Immature natural killer cell (primary cell): ENCODE data around the gene NHERF1. TPM values are rescaled to one million over a fixed set of nuclear protein-coding genes. Genes with fewer than 3 reads are reported as not detected.

ENCODE experiments used
- DNase-seq, 3 donors: peaks; one replicate each; pipeline ENCODE4 v3.0.0; 2022; ENCODE audit warnings: mixed read lengths in 1 of 3
- H3K27ac Mint-ChIP-seq, 6 donors: one replicate each; pipeline ENCODE4 v1.8.0; 2020; ENCODE audit warnings: mixed read lengths in 6 of 6, mild to moderate bottlenecking in 5 of 6, inconsistent platforms in 4 of 6, moderate library complexity in 3 of 6
- H3K27me3 Mint-ChIP-seq, 3 donors: one replicate each; pipeline ENCODE4 v1.8.0; 2020 to 2021; ENCODE audit warnings: low read depth in 3 of 3, mild to moderate bottlenecking in 3 of 3, mixed read lengths in 3 of 3, moderate library complexity in 3 of 3, inconsistent platforms in 1 of 3
- H3K36me3 Mint-ChIP-seq, 3 donors: one replicate each; pipeline ENCODE4 v1.8.0; 2020; ENCODE audit warnings: mixed read lengths in 3 of 3, inconsistent platforms in 2 of 3, mild to moderate bottlenecking in 2 of 3
- H3K4me1 Mint-ChIP-seq, 2 donors: one replicate each; pipeline ENCODE4 v1.8.0; 2020; ENCODE audit warnings: inconsistent platforms in 2 of 2, mild to moderate bottlenecking in 2 of 2, mixed read lengths in 2 of 2, moderate library complexity in 1 of 2
- H3K4me3 Mint-ChIP-seq, 5 donors: one replicate each; pipeline ENCODE4 v1.8.0; 2020; ENCODE audit warnings: mild to moderate bottlenecking in 5 of 5, mixed read lengths in 5 of 5, inconsistent platforms in 3 of 5, moderate library complexity in 3 of 5
- H3K9me3 Mint-ChIP-seq, 6 donors: one replicate each; pipeline ENCODE4 v1.8.0; 2020; ENCODE audit warnings: mild to moderate bottlenecking in 6 of 6, mixed read lengths in 6 of 6, inconsistent platforms in 4 of 6, moderate library complexity in 3 of 6
- polyA plus RNA-seq, 3 donors: library from polyadenylated mRNA; unstranded; fragments of 300-500 nt; fragmentation: Illumina TruSeq; gene quantifications; one replicate each; pipeline ENCODE4 v1.2.3, GENCODE V29; 2021

Gene NHERF1
- polyA plus RNA-seq, 3 donors from 2014 or later: 566 to 1,121 (median 751) TPM

GRCh38 chr17:74768763-74769114 lies 20.3 kb downstream of the NHERF1 start:
- H3K36me3 Mint-ChIP-seq: peaks cover 0 to 19% (median 8%) of the 10 kb centered on the region in 3 donors
- no peak for DNase-seq
- H3K4me1 Mint-ChIP-seq: peaks cover 36 to 49% of the 10 kb centered on the region in 2 donors
- peaks cover 0 to 6% (median 4%) of the 10 kb centered on the region in 3 donors for H3K27me3 Mint-ChIP-seq
- peak overlapping the region; percentile 53 to 87 (median 66) for H3K27ac Mint-ChIP-seq
- H3K4me3 Mint-ChIP-seq: no peak overlapping the region
- H3K9me3 Mint-ChIP-seq: no peaks in the 10 kb centered on the region

GRCh38 chr17:74769266-74769855 lies 20.9 kb downstream of the NHERF1 start:
- Mint-ChIP-seq H3K9me3 (no peaks in the 10 kb centered on the region), H3K27ac (peak overlapping the region in 4 of 6 donors; percentile 30 to 87 (median 80)), H3K27me3 (peaks cover 0 to 6% (median 4%) of the 10 kb centered on the region in 3 donors), H3K36me3 (peaks cover 0 to 19% (median 8%) of the 10 kb centered on the region in 3 donors), H3K4me3 (no peak overlapping the region), H3K4me1 (peaks cover 42 to 49% of the 10 kb centered on the region in 2 donors)
- no peak for DNase-seq

GRCh38 chr17:74769856-74770497 lies 21.5 kb downstream of the NHERF1 start:
- no peak for DNase-seq
- H3K36me3 Mint-ChIP-seq: peaks cover 0 to 19% (median 8%) of the 10 kb centered on the region in 3 donors

GRCh38 chr17:74770498-74771318 lies 22.3 kb downstream of the NHERF1 start:
- peaks cover 0 to 19% (median 8%) of the 10 kb centered on the region in 3 donors for H3K36me3 Mint-ChIP-seq
- H3K4me1 Mint-ChIP-seq: peaks cover 46 to 48% of the 10 kb centered on the region in 2 donors
- H3K27ac Mint-ChIP-seq: peak overlapping the region in 5 of 6 donors; percentile 65 to 87 (median 76)
- no peaks in the 10 kb centered on the region for H3K9me3 Mint-ChIP-seq
- DNase-seq: peak; percentile 68 to 74 (median 69)
- H3K4me3 Mint-ChIP-seq: no peak overlapping the region
- peaks cover under 1 to 7% (median 5%) of the 10 kb centered on the region in 3 donors for H3K27me3 Mint-ChIP-seq

More at GRCh38 chr17:74769856-74770497, 21.5 kb downstream of the NHERF1 start:
- Mint-ChIP-seq H3K27me3 (peaks cover 0 to 6% (median 4%) of the 10 kb centered on the region in 3 donors), H3K4me1 (peaks cover 42 to 46% of the 10 kb centered on the region in 2 donors), H3K27ac (peak overlapping the region in 5 of 6 donors; percentile 36 to 87 (median 76)), H3K9me3 (no peaks in the 10 kb centered on the region), H3K4me3 (no peak overlapping the region)

- no peaks in the 10 kb centered on the region for H3K9me3 Mint-ChIP-seq
- H3K4me3 Mint-ChIP-seq: no peak overlapping the region
- peaks cover 6 to 13% (median 11%) of the 10 kb centered on the region in 3 donors for H3K27me3 Mint-ChIP-seq
- peak overlapping the region in 2 of 6 donors; percentile 55 to 87 for H3K27ac Mint-ChIP-seq
- peaks cover 49 to 53% of the 10 kb centered on the region in 2 donors for H3K4me1 Mint-ChIP-seq
- DNase-seq: no peak
- peaks cover 0 to 19% (median 5%) of the 10 kb centered on the region in 3 donors for H3K36me3 Mint-ChIP-seq
Measured at GRCh38 chr17:74771319-74771914, 23.0 kb downstream of the NHERF1 start.

GRCh38 chr17:74772053-74772452 lies 23.6 kb downstream of the NHERF1 start:
- Mint-ChIP-seq H3K27me3 (peaks cover 10 to 15% (median 11%) of the 10 kb centered on the region in 3 donors), H3K4me3 (no peak overlapping the region), H3K9me3 (no peaks in the 10 kb centered on the region), H3K27ac (peak overlapping the region in 5 of 6 donors; percentile 59 to 87 (median 69)), H3K36me3 (peaks cover 0 to 16% (median 5%) of the 10 kb centered on the region in 3 donors), H3K4me1 (peaks cover 52 to 59% of the 10 kb centered on the region in 2 donors)
- DNase-seq: no peak

- peaks cover 60 to 69% of the 10 kb centered on the region in 2 donors for H3K4me1 Mint-ChIP-seq
Measured at GRCh38 chr17:74773414-74773813, 25.0 kb downstream of the NHERF1 start.

GRCh38 chr17:74773871-74774286 lies 25.5 kb downstream of the NHERF1 start:
- Mint-ChIP-seq H3K27me3 (peaks cover 9 to 15% (median 10%) of the 10 kb centered on the region in 3 donors), H3K4me1 (peaks cover 57 to 68% of the 10 kb centered on the region in 2 donors), H3K27ac (peak overlapping the region in 5 of 6 donors; percentile 67 to 87 (median 75))

More at GRCh38 chr17:74773414-74773813, 25.0 kb downstream of the NHERF1 start:
- peaks cover 9 to 15% (median 10%) of the 10 kb centered on the region in 3 donors for H3K27me3 Mint-ChIP-seq
- peak overlapping the region in 1 of 5 donors; percentile 71 for H3K4me3 Mint-ChIP-seq
- H3K27ac Mint-ChIP-seq: peak overlapping the region; percentile 49 to 87 (median 73)
- H3K36me3 Mint-ChIP-seq: peaks cover 0 to 14% (median 4%) of the 10 kb centered on the region in 3 donors
- DNase-seq: no peak
- H3K9me3 Mint-ChIP-seq: no peaks in the 10 kb centered on the region

GRCh38 chr17:74775409-74776043 lies 27.1 kb downstream of the NHERF1 start:
- Mint-ChIP-seq H3K4me1 (peaks cover 66 to 76% of the 10 kb centered on the region in 2 donors), H3K4me3 (peak overlapping the region; percentile 93 to 98 (median 98)), H3K27ac (peak overlapping the region; percentile 91 to 96 (median 94)), H3K9me3 (no peaks in the 10 kb centered on the region), H3K36me3 (peaks cover 0 to 4% (median 0%) of the 10 kb centered on the region in 3 donors), H3K27me3 (peaks cover 9 to 17% (median 10%) of the 10 kb centered on the region in 3 donors)
- no peak for DNase-seq

More at GRCh38 chr17:74773871-74774286, 25.5 kb downstream of the NHERF1 start:
- H3K36me3 Mint-ChIP-seq: peaks cover 0 to 9% (median 0%) of the 10 kb centered on the region in 3 donors
- no peak for DNase-seq
- H3K9me3 Mint-ChIP-seq: no peaks in the 10 kb centered on the region
- H3K4me3 Mint-ChIP-seq: peak overlapping the region; percentile 39 to 71 (median 55)

GRCh38 chr17:74776044-74776962 lies 27.9 kb downstream of the NHERF1 start, which contains the start of gene NAT9:
NAT9 (minus strand) TSS chr17:74776345; CDS start chr17:74775698, 647 bp downstream.
- H3K9me3 Mint-ChIP-seq: no peaks in the 10 kb centered on the region
- H3K4me3 Mint-ChIP-seq: peak within 1 kb of the TSS; percentile 93 to 98 (median 98)
- H3K27me3 Mint-ChIP-seq: peaks cover 7 to 13% (median 10%) of the 10 kb centered on the region in 3 donors
- H3K4me1 Mint-ChIP-seq: peaks cover 68 to 78% of the 10 kb centered on the region in 2 donors
- H3K27ac Mint-ChIP-seq: peak within 1 kb of the TSS; percentile 91 to 96 (median 94)
- peak; percentile 99 for DNase-seq
- no peaks in the 10 kb centered on the region for H3K36me3 Mint-ChIP-seq

- Mint-ChIP-seq H3K4me1 (peaks cover 75 to 84% of the 10 kb centered on the region in 2 donors), H3K9me3 (no peaks in the 10 kb centered on the region), H3K27ac (peak overlapping the region; percentile 23 to 94 (median 68)), H3K4me3 (peak overlapping the region; percentile 93 to 98 (median 98)), H3K36me3 (no peaks in the 10 kb centered on the region), H3K27me3 (peaks cover 7 to 13% (median 10%) of the 10 kb centered on the region in 3 donors)
- DNase-seq: no peak
Measured at GRCh38 chr17:74776990-74777389, 28.6 kb downstream of the NHERF1 start.
